Hepatocyte (in vitro differentiated cells): ENCODE results near the gene KCTD10. TPM values are rescaled to one million over a fixed set of nuclear protein-coding genes. Genes with fewer than 3 reads are reported as not detected.

Experiments
- DNase-seq: peaks from one replicate; pipeline ENCODE4 v3.0.0-alpha.2; 2016; ENCODE audit warnings: low spot score
- H2AFZ ChIP-seq: fragments of 200-600 bp; sonication (generic); 2 replicates; pipeline ENCODE4 v1.6.0; 2016; ENCODE audit warnings: antibody characterized with exemption, mild to moderate bottlenecking
- H3K27ac ChIP-seq: fragments of 200-600 bp; sonication (generic); 2 replicates; pipeline ENCODE4 v1.5.1; 2016; ENCODE audit warnings: mild to moderate bottlenecking
- H3K27me3 ChIP-seq: fragments of 200-600 bp; sonication (generic); 2 replicates; pipeline ENCODE4 v1.6.1; 2016
- H3K36me3 ChIP-seq: fragments of 200-600 bp; sonication (generic); replicated peaks from 2 replicates; pipeline ENCODE4 v1.5.1; 2016; ENCODE audit warnings: low read depth; ENCODE audit not compliant: insufficient read depth
- H3K4me1 ChIP-seq: fragments of 200-600 bp; sonication (generic); 2 replicates; pipeline ENCODE4 v1.5.1; 2016; ENCODE audit warnings: mild to moderate bottlenecking, moderate library complexity; ENCODE audit not compliant: insufficient read depth
- H3K4me2 ChIP-seq: fragments of 200-600 bp; sonication (generic); 2 replicates; pipeline ENCODE4 v1.6.0; 2016
- H3K4me3 ChIP-seq: fragments of 200-600 bp; sonication (generic); 2 replicates; pipeline ENCODE4 v1.5.1; 2016; ENCODE audit warnings: mild to moderate bottlenecking
- H3K79me2 ChIP-seq: fragments of 200-600 bp; sonication (generic); 2 replicates; pipeline ENCODE4 v1.6.0; 2017; ENCODE audit warnings: mild to moderate bottlenecking
- H3K9me2 ChIP-seq: fragments of 200-600 bp; sonication (generic); replicated peaks from 2 replicates; pipeline ENCODE4 v1.6.0; 2017; ENCODE audit warnings: mild to moderate bottlenecking; ENCODE audit not compliant: insufficient read depth
- H3K9me3 ChIP-seq: fragments of 200-600 bp; sonication (generic); 2 replicates; pipeline ENCODE4 v1.5.1; 2016; ENCODE audit warnings: low read depth, mild to moderate bottlenecking
- H4K20me1 ChIP-seq: fragments of 200-600 bp; sonication (generic); 2 replicates; pipeline ENCODE4 v1.6.0; 2016; ENCODE audit warnings: mild to moderate bottlenecking; ENCODE audit not compliant: insufficient read depth, poor library complexity, severe bottlenecking
- CTCF ChIP-seq: fragments of 200-600 bp; sonication (generic); IDR thresholded peaks from 2 replicates; pipeline ENCODE4 v1.5.1; 2016; ENCODE audit warnings: antibody characterized with exemption, mild to moderate bottlenecking; ENCODE audit not compliant: poor library complexity
- EZH2 ChIP-seq: fragments of 200-600 bp; sonication (generic); IDR thresholded peaks from 2 replicates; pipeline ENCODE4 v1.6.1; 2016; ENCODE audit warnings: antibody characterized with exemption, mild to moderate bottlenecking, borderline replicate concordance
- EZH2phosphoT487 ChIP-seq: fragments of 200-600 bp; sonication (generic); IDR thresholded peaks from one replicate; pipeline ENCODE4 v1.6.1; 2018; ENCODE audit warnings: antibody characterized with exemption, mild to moderate bottlenecking, low read depth, moderate library complexity; ENCODE audit not compliant: unreplicated experiment, severe bottlenecking
- WGBS: methylation state at CpG from one replicate; pipeline ENCODE4 v1.1.6; 2016; ENCODE audit warnings: low lambda C conversion rate; ENCODE audit errors: missing lambda C conversion rate; 5-methylcytosine and 5-hydroxymethylcytosine counted together
- polyA plus RNA-seq: library from polyadenylated mRNA; unstranded; fragments of >200 nt; fragmentation: Nextera tagmentation; extraction: Ambion mirVana; gene quantifications from 2 replicates; pipeline ENCODE4 v1.2.1, GENCODE V29; 2016
- total RNA-seq: library from RNA; depleted of rRNA; stranded (reverse); fragments of >200 nt; gene quantifications from 2 replicates; pipeline ENCODE4 v1.2.3, GENCODE V29; 2014

KCTD10 gene
- total and polyA plus RNA-seq, 2 experiments from 2014 or later, result 29.4 to 29.7 TPM

DNA sequence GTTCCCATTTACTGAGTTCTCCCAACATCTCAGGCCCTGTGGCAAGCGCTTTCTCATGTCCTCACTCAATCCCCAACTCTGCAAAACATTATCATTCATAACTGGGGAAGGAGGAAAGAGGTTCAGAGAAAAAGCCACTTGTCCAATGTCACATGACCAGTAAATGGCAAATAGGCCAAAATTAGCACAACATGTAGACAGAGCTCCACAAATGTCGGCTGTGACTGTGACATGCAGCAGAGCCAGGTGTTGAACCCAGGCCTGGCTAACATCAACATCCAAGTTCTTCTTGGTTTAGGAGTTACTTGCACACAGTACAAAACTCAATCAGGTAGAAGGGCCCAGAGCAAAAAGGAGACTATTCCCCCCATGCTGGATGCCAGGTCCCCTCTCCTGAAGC lies 10.8 kb downstream of the KCTD10 start:
- H3K4me3 ChIP-seq, result no peak overlapping the region
- 69% methylated on average over 2 of the region's 2 CpGs for WGBS
- peaks cover 26% of the 10 kb centered on the region for H3K4me1 ChIP-seq
- TF ChIP-seq EZH2phosphoT487, result no peak
- TF ChIP-seq CTCF, result no peak
- TF ChIP-seq EZH2, result no peak
- no peaks in the 10 kb centered on the region for H3K9me2 ChIP-seq
- H3K9me3 ChIP-seq, result no peaks in the 10 kb centered on the region
- no peak overlapping the region for H2AFZ ChIP-seq
- no peak overlapping the region for H3K4me2 ChIP-seq
- no peaks in the 10 kb centered on the region for H3K36me3 ChIP-seq
- no peak for DNase-seq
- H3K79me2 ChIP-seq, result peaks cover 72% of the 10 kb centered on the region
- peaks cover 8% of the 10 kb centered on the region for H4K20me1 ChIP-seq
- H3K27me3 ChIP-seq, result no peaks in the 10 kb centered on the region
- H3K27ac ChIP-seq, result no peak overlapping the region

DNA sequence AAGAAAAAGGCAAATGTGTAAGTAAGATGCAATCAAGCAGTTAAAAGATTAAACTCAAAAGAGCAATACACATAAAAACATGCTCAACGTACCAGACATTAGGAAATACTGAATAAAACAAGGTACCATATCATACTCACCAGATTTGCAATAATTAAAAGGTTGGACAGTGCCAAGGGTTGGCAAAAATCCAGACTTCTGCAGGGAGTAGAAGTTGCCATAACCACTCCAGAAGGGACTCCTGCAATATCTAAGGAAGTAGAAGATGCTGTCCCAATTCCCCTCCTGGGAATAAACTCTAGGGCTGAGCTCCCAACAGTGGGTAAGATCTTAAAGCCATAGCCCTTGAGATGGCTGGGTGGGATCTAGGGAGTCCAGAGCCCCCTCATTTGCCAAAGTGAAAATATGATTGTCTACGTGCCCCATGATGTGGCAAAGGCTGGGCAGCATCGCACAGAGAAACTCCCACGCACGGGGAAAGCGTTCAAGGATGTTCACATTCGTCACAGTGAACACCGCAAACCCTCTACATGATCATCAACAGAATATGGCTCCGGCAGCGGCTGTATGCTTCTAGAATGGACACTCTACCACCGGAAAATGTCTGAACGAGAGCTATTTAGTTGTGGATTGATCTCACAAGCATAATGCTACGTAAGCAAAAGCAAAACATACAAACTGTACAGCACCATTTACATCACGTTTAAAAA lies 12.3 kb downstream of the KCTD10 start:
- H3K27me3 ChIP-seq, result no peaks in the 10 kb centered on the region
- 96% methylated on average over 14 of the region's 14 CpGs for WGBS
- H3K4me1 ChIP-seq, result peaks cover 36% of the 10 kb centered on the region
- H3K4me3 ChIP-seq, result no peak overlapping the region
- peaks cover 5% of the 10 kb centered on the region for H4K20me1 ChIP-seq
- TF ChIP-seq EZH2phosphoT487 (no peak), CTCF (no peak), EZH2 (no peak)
- no peak for DNase-seq
- H3K79me2 ChIP-seq, result peaks cover 70% of the 10 kb centered on the region
- H3K36me3 ChIP-seq, result no peaks in the 10 kb centered on the region
- no peaks in the 10 kb centered on the region for H3K9me2 ChIP-seq
- H3K27ac ChIP-seq, result peak overlapping the region; percentile 95
- no peak overlapping the region for H3K4me2 ChIP-seq
- H3K9me3 ChIP-seq, result no peaks in the 10 kb centered on the region
- H2AFZ ChIP-seq, result no peak overlapping the region

DNA sequence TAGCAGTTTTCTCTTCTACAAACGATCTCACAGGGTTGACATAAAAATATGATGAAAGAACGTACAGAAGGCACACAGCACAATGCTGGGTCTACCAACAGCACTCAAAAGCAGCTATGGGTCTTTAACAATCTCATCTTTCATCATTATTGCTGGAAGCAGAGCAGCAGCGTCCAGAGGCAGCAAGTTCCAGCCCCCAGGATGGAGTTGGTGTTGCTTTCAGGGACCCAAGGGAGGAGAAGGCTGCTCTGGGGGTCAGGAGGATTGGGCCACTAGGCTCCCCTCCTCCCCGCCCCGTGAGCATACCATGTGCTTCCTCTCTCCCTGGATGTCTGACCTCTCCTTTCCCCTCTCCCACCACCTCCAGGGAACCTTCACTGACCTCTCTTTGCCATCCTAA lies 13.3 kb downstream of the KCTD10 start:
- Histone ChIP-seq H3K4me3 (no peak overlapping the region), H4K20me1 (peaks cover 5% of the 10 kb centered on the region), H3K4me2 (peak overlapping the region; percentile 67), H3K9me2 (no peaks in the 10 kb centered on the region), H2AFZ (no peak overlapping the region), H3K9me3 (no peaks in the 10 kb centered on the region), H3K27me3 (no peaks in the 10 kb centered on the region), H3K36me3 (no peaks in the 10 kb centered on the region), H3K27ac (peak overlapping the region; percentile 95), H3K79me2 (peaks cover 70% of the 10 kb centered on the region), H3K4me1 (peaks cover 47% of the 10 kb centered on the region)
- WGBS, result 41% methylated on average over 5 of the region's 5 CpGs
- no peak for TF ChIP-seq EZH2
- no peak for DNase-seq

DNA sequence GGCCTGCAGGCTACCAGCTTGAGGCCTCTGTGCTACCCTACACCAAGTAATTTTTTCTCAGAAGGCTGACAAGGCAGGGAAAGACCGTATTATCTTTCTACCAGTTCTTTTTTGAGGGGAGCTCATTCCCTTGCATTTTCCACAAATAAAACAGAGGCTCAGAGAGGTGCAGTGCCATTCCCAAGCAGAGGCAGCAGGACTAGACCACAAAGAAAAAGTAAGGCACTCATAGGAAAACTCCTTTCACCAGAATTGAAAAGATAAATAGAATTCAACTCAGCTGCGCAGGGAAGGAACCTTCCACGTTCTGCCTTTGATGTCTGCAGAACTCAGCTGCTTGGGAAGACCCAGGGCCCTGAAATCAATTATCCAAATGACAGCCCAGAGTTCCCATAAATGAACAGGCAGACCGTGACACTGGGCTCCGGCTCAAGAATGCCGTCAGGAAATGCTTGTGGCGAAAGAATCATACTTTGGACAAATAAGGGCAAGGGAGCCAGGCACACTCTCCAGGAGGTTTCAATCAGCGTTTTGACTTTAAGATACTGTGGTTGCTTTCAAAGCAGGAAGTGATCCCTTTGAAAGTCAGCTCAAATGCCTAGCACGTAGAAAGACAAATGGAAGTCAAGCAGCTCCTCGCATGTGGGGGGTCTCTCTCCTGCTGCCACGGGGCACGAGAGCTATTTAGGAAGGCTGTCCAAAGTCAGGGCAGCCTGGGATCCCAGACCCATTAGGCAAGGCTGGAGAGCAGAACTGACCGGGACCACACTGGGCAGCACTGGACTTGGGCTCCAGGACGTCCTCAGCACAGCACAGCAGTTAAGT lies 14.0 kb downstream of the KCTD10 start:
- H3K4me3 ChIP-seq, result no peak overlapping the region

More for the DNA sequence above, 14.0 kb downstream of the KCTD10 start:
- H3K4me2 ChIP-seq, result peak overlapping the region; percentile 67
- no peaks in the 10 kb centered on the region for H3K9me3 ChIP-seq
- WGBS, result 22% methylated on average over 14 of the region's 14 CpGs
- H3K27me3 ChIP-seq, result no peaks in the 10 kb centered on the region
- H4K20me1 ChIP-seq, result peaks cover 5% of the 10 kb centered on the region
- TF ChIP-seq CTCF (peak; percentile 6), EZH2phosphoT487 (no peak), EZH2 (no peak)
- peaks cover 73% of the 10 kb centered on the region for H3K79me2 ChIP-seq
- H3K9me2 ChIP-seq, result no peaks in the 10 kb centered on the region
- H3K4me1 ChIP-seq, result peaks cover 51% of the 10 kb centered on the region
- peak overlapping the region; percentile 95 for H3K27ac ChIP-seq
- no peaks in the 10 kb centered on the region for H3K36me3 ChIP-seq
- DNase-seq, result peak; percentile 73
- no peak overlapping the region for H2AFZ ChIP-seq
